GM11168 (cell line): ENCODE data around the gene SLC2A1.
"Not testable (repeated sequence)": the region's sequence is repeated elsewhere in the genome, so short reads cannot be mapped to it uniquely, and the experiment has no call there.

Experiments
- in situ Hi-C: fragments of 300-500 bp; cut with MboI; formaldehyde crosslinking; loops from one replicate; pipeline ENCODE4 v1.12.0; 2022; ENCODE audit warnings: low sequenced_read_pairs; ENCODE audit not compliant: unreplicated experiment

The SLC2A1 gene

DNA sequence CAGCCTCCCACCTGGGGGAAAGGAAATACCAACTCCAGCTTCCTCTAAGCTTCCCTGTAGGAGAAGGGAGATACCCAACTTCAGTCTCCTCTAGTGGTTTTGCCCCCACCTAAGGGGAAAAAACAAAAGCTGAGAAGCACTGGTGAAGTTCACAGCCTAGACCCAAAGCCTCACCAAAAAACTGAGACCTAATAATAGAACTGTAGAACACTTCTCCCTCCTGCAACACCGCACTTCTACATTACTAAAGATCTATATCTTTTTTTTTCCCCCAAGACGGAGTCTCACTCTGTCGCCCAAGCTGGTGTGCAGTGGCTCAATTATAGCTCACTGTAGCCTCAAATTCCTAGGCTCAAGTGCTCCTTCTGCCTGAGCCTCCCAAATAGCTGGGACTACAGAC, 43.2 kb downstream of the SLC2A1 start:
- in situ Hi-C loops: no loop called here

DNA sequence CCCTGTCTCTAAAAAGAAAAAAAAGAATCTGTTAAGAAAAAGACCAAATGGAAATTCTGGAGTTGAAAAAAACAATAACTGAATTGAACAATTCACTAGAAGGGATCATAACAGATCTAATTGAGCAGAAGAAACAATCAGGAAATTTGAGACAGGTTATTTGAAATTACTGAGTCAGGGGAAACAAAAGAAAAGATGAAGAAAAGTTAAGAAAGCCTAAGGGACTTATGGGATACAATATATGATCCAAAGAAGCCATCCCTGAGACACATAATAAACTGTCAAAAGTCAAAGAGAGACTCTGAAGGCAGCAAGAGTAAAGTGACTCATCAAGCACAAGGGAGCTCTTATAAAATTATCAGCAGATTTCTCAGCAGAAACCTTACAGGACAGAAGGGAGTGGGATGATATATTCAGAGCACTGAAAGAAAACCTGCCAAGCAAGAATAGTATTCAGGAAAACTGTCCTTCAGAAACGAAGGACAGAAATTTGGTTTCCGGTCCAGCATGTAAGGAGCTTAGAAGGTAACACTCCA, 44.5 kb downstream of the SLC2A1 start:
- in situ Hi-C loops: loop anchor here (5.0 kb wide), 1 partner anchor 153 kb away; no protein-coding TSS in a partner anchor

DNA sequence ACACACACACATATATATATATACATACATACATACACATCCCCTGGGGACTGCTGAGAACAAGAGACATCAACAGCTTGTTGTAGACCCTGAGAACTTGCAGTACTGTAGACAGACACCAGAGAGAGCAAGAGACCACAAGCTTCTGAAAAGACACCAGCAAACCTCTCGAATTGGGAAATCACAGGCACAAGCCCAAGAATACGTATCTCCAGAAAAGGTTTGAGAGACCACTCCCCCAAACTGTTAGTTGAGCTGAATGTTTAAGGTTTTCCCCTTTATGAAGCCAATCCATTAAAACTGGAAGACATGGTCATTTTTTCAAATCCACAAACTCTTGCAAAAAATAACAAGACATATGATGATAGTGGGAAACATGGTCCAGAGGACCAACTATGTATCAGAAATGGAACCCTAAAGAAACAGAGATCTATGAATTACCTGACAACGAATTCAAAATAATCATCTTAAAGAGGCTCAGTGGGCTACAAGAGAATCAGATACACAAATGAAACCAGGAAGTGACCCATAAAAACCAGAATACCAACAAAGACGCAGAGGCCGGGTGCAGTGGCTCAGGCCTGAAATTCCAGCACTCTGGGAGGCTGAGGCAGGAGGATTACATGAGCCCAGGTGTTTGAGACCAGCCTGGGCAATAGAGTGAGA, 45.1 kb downstream of the SLC2A1 start:
- in situ Hi-C loops: loop anchor here (5.0 kb wide), 1 partner anchor 154 kb away; no protein-coding TSS in a partner anchor

DNA sequence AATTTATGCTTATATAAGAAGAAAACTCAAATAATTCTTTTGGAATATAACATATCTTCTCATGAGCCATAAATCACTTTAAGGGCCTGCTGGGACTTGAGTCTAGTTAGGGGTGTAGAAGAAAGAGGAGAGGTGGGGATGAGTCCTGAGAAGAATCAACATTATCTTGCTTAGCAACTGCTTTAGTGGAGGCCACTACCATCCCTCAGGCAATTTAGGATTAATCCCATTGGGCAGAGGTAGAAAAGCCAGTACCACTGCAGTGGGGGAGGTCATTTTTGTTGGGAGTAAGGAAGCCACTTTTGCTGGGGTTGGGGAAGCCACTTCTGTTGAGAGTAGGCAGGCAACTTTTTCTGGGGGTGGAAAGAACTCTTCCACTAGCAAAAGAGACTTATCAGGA, 47.7 kb downstream of the SLC2A1 start:
- in situ Hi-C loops: loop anchor here (5.0 kb wide), 1 partner anchor 156 kb away; no protein-coding TSS in a partner anchor

DNA sequence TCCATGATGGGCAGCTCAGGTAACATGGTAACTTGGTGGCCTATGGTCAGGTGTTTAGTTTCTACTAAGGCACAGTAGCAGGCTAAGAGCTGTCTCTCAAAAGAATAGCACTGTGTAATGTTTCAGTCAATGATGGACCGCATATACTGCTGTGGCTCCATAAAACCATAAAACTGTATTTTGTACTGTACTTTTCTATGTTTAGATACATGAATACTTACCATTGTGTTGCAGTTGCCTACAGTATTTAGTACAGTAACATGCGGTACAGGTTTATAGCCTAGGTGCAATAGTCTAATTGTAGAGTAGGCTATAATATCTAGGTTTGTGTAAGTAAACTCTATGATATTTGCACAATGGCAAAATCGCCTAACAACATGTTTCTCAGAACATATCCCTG, 50.6 kb downstream of the SLC2A1 start:
- in situ Hi-C loops: no loop called here

DNA sequence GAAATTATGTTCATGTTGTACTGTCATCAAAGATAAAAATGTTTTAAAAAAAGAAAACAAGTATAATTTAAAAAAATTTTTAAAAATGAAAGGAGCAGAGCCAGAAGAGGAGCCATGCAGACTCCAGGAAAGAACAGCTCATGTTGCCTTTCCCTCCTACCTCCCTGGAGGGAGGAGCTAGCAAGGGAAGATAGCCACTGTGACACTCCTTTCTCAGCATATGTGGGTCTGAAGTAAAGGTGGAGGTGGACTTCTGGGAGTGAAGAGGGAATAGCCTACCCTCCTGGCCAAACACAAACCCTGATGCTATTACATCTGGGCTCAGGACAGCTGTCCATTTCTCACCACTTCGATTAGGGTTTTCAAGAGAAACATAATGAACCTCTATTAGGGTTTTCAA, 54.2 kb downstream of the SLC2A1 start:
- in situ Hi-C loops: no loop called here

DNA sequence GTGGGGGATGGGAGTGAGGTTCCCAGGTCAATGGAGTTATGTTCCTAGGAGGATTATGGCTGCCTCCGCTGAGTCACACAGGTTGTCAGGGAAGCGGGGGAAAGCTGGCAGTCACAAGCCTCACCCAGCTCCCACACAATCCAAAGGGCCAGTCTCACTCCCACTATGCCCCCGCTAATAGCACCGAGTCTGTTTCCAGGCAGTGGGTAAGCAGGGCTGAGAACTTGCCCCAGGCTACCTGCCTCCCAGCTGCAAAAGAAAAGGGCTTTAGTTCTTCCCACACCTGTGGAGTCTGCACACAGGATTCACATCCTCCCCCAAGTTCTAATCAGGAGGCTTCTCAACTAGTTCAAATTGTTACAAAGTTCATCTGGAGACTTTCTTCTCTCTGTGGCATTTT, 58.7 kb downstream of the SLC2A1 start:
- in situ Hi-C loops: not testable (repeated sequence)

DNA sequence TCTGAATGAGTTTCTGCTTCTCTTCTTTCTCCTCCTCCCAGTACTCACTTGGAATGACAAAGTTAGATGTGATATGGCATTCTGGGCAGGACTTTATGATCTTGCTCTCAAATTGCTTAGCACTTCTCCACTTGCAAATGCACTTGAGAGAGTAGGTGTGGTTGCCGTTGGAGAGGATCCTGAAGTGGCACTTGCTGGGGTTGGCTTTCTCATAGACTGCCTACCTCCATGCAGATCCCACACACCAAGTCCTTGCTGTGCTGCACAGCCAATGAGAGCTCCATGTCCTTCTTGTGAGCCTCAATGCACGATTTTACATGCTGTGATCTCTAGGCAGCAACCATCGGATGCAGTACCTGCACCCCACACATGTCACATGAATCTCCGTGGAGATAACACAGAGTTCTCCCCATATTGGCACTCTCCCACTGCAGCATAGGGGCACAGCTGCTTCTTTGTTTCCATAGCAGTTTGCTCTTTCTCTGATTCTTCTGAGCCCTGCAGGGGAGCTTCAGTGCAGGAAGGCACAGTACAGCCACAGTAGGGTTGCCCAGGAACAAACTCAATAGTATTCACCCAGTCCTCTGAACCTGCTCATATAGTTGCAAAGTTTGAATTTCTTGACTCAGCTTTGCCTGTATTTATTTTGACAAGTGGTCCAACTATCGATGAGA, 67.1 kb downstream of the SLC2A1 start:
- in situ Hi-C loops: no loop called here

DNA sequence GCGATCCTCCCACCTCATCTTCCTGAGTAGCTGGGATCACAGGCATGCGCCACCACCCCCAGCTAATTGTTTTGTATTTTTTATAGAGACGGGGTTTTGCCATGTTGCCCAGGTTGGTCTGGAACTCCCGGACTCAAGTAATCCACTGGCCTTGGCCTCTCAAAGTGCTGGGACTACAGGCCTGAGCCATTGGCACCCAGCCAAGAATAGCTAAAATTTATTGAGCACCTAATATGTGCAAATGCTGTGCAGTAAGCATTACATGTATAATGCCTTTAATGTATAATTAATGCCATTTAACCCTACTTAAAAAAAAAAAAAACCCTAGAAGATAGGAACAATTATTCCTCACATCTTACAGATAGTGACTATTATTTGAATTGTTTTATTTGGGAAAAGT, 69.4 kb downstream of the SLC2A1 start:
- in situ Hi-C loops: no loop called here

DNA sequence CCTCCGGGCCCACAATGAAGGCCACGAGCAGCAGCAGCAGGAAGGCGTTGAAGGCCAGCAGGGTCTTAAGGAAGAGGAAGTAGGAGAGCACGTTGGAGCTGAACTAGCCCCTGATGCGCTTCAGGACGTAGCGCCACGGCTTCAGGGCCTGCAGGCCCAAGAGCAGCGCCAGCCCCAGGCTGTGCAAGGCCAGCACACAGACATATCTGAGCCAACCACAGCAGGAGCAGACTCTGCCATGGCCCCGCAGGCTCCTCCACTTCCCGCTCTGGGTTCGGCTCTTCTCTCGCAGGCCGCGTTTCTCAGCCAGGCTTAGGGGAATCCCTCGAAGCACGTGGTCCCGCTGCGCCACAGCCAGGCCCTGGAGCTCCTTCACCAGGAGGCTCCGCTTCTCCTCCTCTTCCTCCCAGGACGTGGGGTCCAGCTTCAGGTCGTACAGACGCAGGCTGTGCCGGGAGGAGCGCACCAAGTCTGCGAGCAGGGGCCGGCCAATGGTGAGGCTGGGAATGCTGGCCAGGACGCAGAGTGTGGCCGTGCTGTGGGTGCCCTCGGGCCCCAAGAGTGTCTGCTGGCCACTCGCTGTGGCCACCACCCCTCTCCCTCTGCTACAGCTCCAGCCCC, 70.5 kb downstream of the SLC2A1 start:
- in situ Hi-C loops: no loop called here

DNA sequence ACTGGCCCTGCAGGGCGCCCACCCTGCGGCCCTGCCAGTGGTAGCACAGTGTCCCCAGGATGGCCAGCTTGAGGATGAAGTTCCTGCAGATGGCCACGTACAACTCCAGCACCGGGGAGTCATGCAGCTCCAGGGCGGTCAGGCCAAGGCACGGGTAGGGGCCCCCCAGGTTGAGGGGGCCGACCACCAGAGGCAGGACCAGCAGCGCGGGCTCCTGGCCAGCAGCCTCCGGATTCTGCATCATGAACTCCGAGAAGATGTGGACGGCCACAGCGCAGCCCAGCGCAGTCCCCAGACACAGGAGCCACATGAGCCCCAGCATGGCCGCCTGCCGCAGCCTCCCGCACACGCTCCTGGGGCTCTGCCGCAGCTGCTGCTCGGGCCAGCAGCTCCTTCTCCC, 71.3 kb downstream of the SLC2A1 start:
- in situ Hi-C loops: no loop called here

DNA sequence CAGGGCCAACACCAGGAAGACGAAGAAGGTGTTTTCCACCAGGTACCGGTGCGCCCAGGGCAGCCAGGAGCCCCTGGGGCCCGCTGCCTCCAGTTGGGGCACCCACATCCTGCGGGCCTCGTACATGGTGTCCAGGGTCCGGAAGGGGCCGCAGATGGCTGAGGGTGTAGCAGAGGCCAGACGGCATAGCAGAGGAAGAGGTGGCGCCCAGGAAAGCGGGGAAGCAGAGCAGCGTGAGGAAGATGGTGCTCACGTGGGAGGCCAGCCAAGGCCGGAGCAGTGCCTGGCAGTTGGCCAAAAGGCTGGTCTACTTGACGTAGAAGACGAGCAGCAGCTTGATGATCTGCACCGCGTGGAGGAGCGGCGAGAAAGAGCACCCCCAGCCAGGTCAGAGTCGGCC, 71.9 kb downstream of the SLC2A1 start:
- in situ Hi-C loops: no loop called here

DNA sequence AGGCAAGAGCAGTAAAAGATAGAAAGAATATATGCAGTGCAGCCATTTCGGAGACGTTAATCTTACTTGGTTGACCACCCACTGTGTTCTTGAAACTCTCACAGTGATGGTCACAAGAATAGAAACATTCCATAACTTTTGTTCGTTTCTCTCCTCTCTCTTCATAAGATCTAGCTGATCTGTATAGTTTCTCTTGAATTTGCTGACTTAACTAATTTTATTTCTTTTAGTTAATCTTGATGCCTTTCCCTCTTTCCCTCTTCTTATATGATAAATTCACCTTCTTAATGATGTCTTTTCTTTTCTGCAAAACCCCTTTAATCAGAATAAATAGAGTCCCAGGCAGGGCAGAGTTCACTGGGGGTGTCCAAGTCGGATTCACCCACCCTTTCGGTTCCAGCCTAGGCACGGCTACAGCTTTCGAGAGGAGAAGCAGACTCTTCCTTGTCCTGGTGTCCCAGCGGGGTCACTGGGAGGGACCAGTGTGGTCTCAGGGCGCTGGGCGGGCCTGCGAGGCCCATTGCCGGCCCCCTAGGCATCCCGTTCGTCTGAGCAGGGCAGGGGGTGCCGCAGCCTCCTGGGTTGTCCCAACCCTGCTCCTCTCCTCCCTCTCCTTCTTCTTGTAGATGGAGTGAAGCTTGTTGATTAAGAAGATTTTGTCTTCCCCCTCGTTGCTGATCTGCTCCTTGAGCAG, 72.5 kb downstream of the SLC2A1 start:
- in situ Hi-C loops: no loop called here

DNA sequence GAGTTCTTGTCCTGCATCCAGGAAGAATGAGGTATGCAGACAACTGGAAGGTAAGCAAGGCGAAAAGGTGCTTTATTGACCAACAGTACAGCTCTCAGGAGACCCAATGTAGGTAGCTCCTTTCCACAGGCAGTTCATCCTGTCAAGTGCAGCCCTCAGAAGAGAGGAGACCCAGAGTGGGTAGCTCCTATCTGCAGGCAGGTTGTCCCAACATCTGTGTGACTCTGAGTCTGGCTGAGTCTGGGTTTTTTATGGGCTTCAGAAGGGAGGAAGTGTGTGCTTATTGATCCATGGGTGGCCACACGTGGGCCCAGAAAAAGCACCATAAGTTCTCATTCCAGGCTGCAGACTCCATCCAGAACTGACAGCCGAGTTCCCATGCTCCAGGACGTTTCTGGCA, 78.3 kb downstream of the SLC2A1 start:
- in situ Hi-C loops: no loop called here

DNA sequence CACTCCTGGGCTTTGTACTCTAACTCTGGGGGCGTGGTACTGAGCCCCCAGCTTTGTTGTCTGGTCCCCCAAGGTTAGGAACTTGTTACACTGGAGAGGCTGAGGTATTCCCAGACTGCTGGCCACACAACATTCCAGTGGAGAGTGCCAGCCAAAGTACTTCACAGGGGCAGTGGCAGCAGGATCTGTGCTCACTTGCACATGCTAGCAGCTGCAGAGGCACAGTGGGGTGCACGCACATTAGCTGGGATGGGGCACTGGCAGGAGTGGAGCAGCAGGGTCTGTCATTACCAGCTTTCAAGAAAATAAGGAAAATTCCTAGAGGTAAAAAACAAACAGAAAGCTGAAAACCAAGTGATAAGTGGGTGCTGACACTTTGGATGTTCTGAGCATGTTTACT, 81.3 kb downstream of the SLC2A1 start:
- in situ Hi-C loops: no loop called here

DNA sequence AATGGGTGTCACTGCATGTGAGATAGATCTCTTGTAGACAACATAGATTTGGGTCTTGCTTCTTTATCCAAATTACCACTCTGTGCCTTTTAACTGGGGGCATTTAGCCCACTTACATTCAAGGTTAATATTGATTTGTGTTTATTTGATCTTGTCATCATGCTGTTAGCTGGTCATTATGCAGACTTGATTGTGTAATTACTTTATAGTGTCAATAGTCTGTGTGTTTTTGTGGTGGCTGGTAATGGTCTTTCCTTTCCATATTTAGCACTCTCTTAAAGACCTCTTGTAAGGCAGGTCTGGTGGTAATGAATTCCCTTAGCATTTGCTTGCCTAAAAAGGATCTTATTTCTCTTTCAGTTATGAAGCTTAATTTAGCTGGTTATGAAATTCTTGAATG, 82.7 kb downstream of the SLC2A1 start:
- in situ Hi-C loops: no loop called here
